ENCODE measurements around the gene STXBP1. TPM values are rescaled to one million over a fixed set of nuclear protein-coding genes. Genes with fewer than 3 reads are reported as not detected.

Gene STXBP1
- total and polyA plus RNA-seq, 2 of the 13 experiments (the other 11 are each of a cell fraction or from before 2014, with no cell fraction given) = 2.9 TPM

- no peaks in the 10 kb centered on the region for H3K36me3 ChIP-seq (replicated peaks in 1 of 2; ENCODE audit: control insufficient read depth in 1 of 2, insufficient read depth in 2 of 2, low read length in 2 of 2)
- intact Hi-C loops (cut with micrococcal nuclease; ENCODE audit: unreplicated experiment) (loop anchor here (10.0 kb wide), 1 partner anchor 218 kb away; no protein-coding TSS in a partner anchor), in situ Hi-C loops (cut with HindIII; ENCODE audit: extremely low pct_ligation_motif_present, low pct_unique_long_range_greater_than_20kb) (no loop called here)
- ChIA-PET POLR2A (no interaction called here), CTCF (ENCODE audit: low intra/inter-chr PET ratio, low total read pairs) (no interaction called here)
- H3K4me2 ChIP-seq (ENCODE audit: low read depth, low read length) = no peak overlapping the region
- TF ChIP-seq NKX3-1 (CRISPR knock-in tag; IDR thresholded peaks at IDR 0.05) = no peak
- no peaks in the 10 kb centered on the region for H3K9me3 ChIP-seq (ENCODE audit: low read length)
- peaks cover 0 to 2% of the 10 kb centered on the region in 2 experiments; a peak in 1 of 5 replicates for H3K27me3 ChIP-seq (ENCODE audit: control insufficient read depth in 1 of 2, insufficient read depth in 2 of 2, low read length in 2 of 2)
- ATAC-seq = no peak
- H3K4me1 ChIP-seq (ENCODE audit: insufficient read depth, low read length) = peaks cover 10% of the 10 kb centered on the region; the same call in 1 of the 2 replicates
- BruUV-seq (replicated peaks) = no TSS peak
- H3K9ac ChIP-seq (ENCODE audit: insufficient read depth, low read depth, low read length) = no peak overlapping the region
- DNase-seq (ENCODE audit: low spot score) = no peak
- no peaks in the 10 kb centered on the region for H3K79me2 ChIP-seq (ENCODE audit: insufficient read depth, low read length)
- H4K20me1 ChIP-seq (ENCODE audit: insufficient read depth, low read length) = no peaks in the 10 kb centered on the region
- 24% methylated on average over 2 of the region's 13 CpGs for WGBS (ENCODE audit: low lambda C conversion rate)
- no peak for FAIRE-seq
- H3K4me3 ChIP-seq (replicated peaks in 1 of 3; ENCODE audit: insufficient read depth in 1 of 3, low read depth in 2 of 3, low read length in 3 of 3) = no peak overlapping the region
- H2AFZ ChIP-seq (ENCODE audit: low read length) = no peak overlapping the region
- H3K27ac ChIP-seq (ENCODE audit: extremely low read length, insufficient read depth, low read length) = no peak overlapping the region
Observed at GRCh38 chr9:127723013-127723412, 110.9 kb downstream of the STXBP1 start.

DNA sequence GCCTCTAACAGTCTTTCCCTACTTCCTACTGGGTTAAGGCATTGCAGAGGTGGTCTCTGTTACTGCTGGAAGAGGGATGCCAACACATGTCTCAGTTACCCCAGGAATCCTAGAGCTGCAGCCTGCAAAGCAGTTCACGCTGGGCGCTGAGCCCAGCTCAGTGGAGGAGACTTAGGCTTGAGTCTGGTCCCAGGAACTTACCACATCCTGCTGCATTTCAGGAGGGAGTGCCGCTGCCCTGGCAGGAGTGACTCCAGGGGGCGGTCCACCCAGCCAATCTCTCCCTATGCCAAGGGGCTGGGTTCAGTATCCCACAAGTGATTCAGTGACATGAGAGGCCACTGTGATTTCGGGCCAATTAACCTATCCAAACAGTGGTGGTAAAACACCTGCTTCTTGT lies 111.4 kb downstream of the STXBP1 start:
- H2AFZ ChIP-seq (ENCODE audit: low read length) = no peak overlapping the region
- no peak overlapping the region for H3K9ac ChIP-seq (ENCODE audit: insufficient read depth, low read depth, low read length)
- H3K4me2 ChIP-seq (ENCODE audit: low read depth, low read length) = no peak overlapping the region
- H3K36me3 ChIP-seq (replicated peaks in 1 of 2; ENCODE audit: control insufficient read depth in 1 of 2, insufficient read depth in 2 of 2, low read length in 2 of 2) = no peaks in the 10 kb centered on the region
- H3K27me3 ChIP-seq (ENCODE audit: control insufficient read depth in 1 of 2, insufficient read depth in 2 of 2, low read length in 2 of 2) = peaks cover 0 to 2% of the 10 kb centered on the region in 2 experiments; a peak in 1 of 5 replicates
- WGBS (ENCODE audit: low lambda C conversion rate) = 40% methylated on average over 1 of the region's 5 CpGs
- CTCF ChIA-PET (ENCODE audit: low intra/inter-chr PET ratio, low total read pairs) = no interaction called here
- TF ChIP-seq, protein P1, sequence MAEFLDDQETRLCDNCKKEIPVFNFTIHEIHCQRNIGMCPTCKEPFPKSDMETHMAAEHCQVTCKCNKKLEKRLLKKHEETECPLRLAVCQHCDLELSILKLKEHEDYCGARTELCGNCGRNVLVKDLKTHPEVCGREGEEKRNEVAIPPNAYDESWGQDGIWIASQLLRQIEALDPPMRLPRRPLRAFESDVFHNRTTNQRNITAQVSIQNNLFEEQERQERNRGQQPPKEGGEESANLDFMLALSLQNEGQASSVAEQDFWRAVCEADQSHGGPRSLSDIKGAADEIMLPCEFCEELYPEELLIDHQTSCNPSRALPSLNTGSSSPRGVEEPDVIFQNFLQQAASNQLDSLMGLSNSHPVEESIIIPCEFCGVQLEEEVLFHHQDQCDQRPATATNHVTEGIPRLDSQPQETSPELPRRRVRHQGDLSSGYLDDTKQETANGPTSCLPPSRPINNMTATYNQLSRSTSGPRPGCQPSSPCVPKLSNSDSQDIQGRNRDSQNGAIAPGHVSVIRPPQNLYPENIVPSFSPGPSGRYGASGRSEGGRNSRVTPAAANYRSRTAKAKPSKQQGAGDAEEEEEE (CRISPR knock-in tag; IDR thresholded peaks at IDR 0.05; ENCODE audit: borderline replicate concordance) = no peak
- TF ChIP-seq RXRA (CRISPR knock-in tag; IDR thresholded peaks at IDR 0.05) (no peak), KAT7 (CRISPR knock-in tag; IDR thresholded peaks at IDR 0.05; ENCODE audit: borderline replicate concordance) (no peak), KLF16 (CRISPR knock-in tag; IDR thresholded peaks at IDR 0.05) (no peak), ATF1 (CRISPR knock-in tag; IDR thresholded peaks at IDR 0.05) (no peak), IKZF5 (CRISPR knock-in tag; IDR thresholded peaks at IDR 0.05) (no peak), GATA4 (IDR thresholded peaks at IDR 0.05; ENCODE audit: borderline replicate concordance, low read depth) (no peak), ATF5 (CRISPR knock-in tag; IDR thresholded peaks at IDR 0.05; ENCODE audit: low read depth) (no peak), ZNF17 (CRISPR knock-in tag; IDR thresholded peaks at IDR 0.05) (no peak), AGO2 (optimal IDR thresholded peaks at IDR 0.05; ENCODE audit: low read depth, low read length) (no peak)
- no peak overlapping the region for H3K4me3 ChIP-seq (replicated peaks in 1 of 3; ENCODE audit: insufficient read depth in 1 of 3, low read depth in 2 of 3, low read length in 3 of 3)
- in situ Hi-C loops (cut with HindIII; ENCODE audit: extremely low pct_ligation_motif_present, low pct_unique_long_range_greater_than_20kb) (no loop called here), intact Hi-C loops (cut with micrococcal nuclease; ENCODE audit: unreplicated experiment) (loop anchor here (10.0 kb wide), 1 partner anchor 219 kb away; no protein-coding TSS in a partner anchor)
- no peaks in the 10 kb centered on the region for H3K9me3 ChIP-seq (ENCODE audit: low read length)
- no peaks in the 10 kb centered on the region for H3K79me2 ChIP-seq (ENCODE audit: insufficient read depth, low read length)
- H3K27ac ChIP-seq (ENCODE audit: extremely low read length, insufficient read depth, low read length) = no peak overlapping the region
- no peak for FAIRE-seq
- no peak for DNase-seq (ENCODE audit: low spot score)
- POLR2A ChIA-PET = no interaction called here
- ATAC-seq = no peak
- H3K4me1 ChIP-seq (ENCODE audit: insufficient read depth, low read length) = peaks cover 10% of the 10 kb centered on the region; the same call in 1 of the 2 replicates
- no TSS peak for BruUV-seq (replicated peaks)
- H4K20me1 ChIP-seq (ENCODE audit: insufficient read depth, low read length) = no peaks in the 10 kb centered on the region

Measured in HepG2 (cell line).